ENCODE data around the gene PCDHAC2.

The PCDHAC2 gene

DNA sequence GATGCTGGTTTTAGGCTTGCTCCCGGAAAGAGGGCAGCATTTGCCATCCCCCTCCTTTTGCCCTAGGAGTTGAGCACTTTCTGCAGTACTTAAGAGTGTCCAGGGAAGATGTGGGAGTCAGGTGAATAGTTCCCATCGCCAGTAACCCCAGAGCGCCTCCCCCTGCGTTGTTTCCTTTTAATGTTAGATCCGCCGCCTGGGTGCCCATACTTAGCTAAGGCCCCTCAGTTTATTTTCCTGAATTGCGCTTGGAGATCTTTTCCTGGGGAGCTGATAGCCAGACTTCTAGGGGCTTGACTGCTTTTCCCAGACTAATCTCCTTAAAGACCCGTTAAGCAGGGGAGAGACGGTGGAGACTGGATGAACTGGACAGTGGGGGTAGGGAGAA is 377 bp upstream of the PCDHAC2 start:
- H3K4me3 ChIP-seq (ENCODE audit: control insufficient read depth, low read depth, low read length) = peak overlapping the region; percentile 37
- TF ChIP-seq, protein P1, sequence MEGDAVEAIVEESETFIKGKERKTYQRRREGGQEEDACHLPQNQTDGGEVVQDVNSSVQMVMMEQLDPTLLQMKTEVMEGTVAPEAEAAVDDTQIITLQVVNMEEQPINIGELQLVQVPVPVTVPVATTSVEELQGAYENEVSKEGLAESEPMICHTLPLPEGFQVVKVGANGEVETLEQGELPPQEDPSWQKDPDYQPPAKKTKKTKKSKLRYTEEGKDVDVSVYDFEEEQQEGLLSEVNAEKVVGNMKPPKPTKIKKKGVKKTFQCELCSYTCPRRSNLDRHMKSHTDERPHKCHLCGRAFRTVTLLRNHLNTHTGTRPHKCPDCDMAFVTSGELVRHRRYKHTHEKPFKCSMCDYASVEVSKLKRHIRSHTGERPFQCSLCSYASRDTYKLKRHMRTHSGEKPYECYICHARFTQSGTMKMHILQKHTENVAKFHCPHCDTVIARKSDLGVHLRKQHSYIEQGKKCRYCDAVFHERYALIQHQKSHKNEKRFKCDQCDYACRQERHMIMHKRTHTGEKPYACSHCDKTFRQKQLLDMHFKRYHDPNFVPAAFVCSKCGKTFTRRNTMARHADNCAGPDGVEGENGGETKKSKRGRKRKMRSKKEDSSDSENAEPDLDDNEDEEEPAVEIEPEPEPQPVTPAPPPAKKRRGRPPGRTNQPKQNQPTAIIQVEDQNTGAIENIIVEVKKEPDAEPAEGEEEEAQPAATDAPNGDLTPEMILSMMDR (IDR thresholded peaks at IDR 0.05; ENCODE audit: control insufficient read depth, insufficient read depth, low read depth, low read length, missing control alignments) = no peak

GRCh38 chr5:140967226-140967893 is 1.1 kb downstream of the PCDHAC2 start:
- TF ChIP-seq, protein P1 (IDR thresholded peaks at IDR 0.05; ENCODE audit: control insufficient read depth, insufficient read depth, low read depth, low read length, missing control alignments) = no peak
- DNase-seq (ENCODE audit: low read depth) = no peak
- H3K4me3 ChIP-seq (ENCODE audit: control insufficient read depth, low read depth, low read length) = no peak overlapping the region

More for the DNA sequence above, 377 bp upstream of the PCDHAC2 start:
- no peak for DNase-seq (ENCODE audit: low read depth)

- no peak overlapping the region for H3K4me3 ChIP-seq (ENCODE audit: control insufficient read depth, low read depth, low read length)
- TF ChIP-seq, protein P1 (IDR thresholded peaks at IDR 0.05; ENCODE audit: control insufficient read depth, insufficient read depth, low read depth, low read length, missing control alignments) = no peak
- DNase-seq (ENCODE audit: low read depth) = no peak
Observed at GRCh38 chr5:140969880-140970279, 3.6 kb downstream of the PCDHAC2 start.

- no peak for DNase-seq (ENCODE audit: low read depth)
- H3K4me3 ChIP-seq (ENCODE audit: control insufficient read depth, low read depth, low read length) = no peak overlapping the region
- TF ChIP-seq, protein P1 (IDR thresholded peaks at IDR 0.05; ENCODE audit: control insufficient read depth, insufficient read depth, low read depth, low read length, missing control alignments) = no peak
Observed at GRCh38 chr5:140973550-140973949, 7.3 kb downstream of the PCDHAC2 start.

- TF ChIP-seq, protein P1 (IDR thresholded peaks at IDR 0.05; ENCODE audit: control insufficient read depth, insufficient read depth, low read depth, low read length, missing control alignments) = no peak
- no peak for DNase-seq (ENCODE audit: low read depth)
- no peak overlapping the region for H3K4me3 ChIP-seq (ENCODE audit: control insufficient read depth, low read depth, low read length)
Observed at GRCh38 chr5:140977003-140977402, 10.7 kb downstream of the PCDHAC2 start.

GRCh38 chr5:140978260-140978659 is 12.0 kb downstream of the PCDHAC2 start:
- DNase-seq (ENCODE audit: low read depth) = no peak
- TF ChIP-seq, protein P1 (IDR thresholded peaks at IDR 0.05; ENCODE audit: control insufficient read depth, insufficient read depth, low read depth, low read length, missing control alignments) = no peak
- no peak overlapping the region for H3K4me3 ChIP-seq (ENCODE audit: control insufficient read depth, low read depth, low read length)

Measured in AG09309 (cell line).